ENCODE measurements around the gene SUGT1. TPM values are rescaled to one million over a fixed set of nuclear protein-coding genes. Genes with fewer than 3 reads are reported as not detected.

Gene SUGT1
- total RNA-seq, 1 donor from 2014 or later = 75.2 TPM

GRCh38 chr13:52734075-52734623 lies 81.5 kb downstream of the SUGT1 start:
- H3K36me3 Mint-ChIP-seq (ENCODE audit: low read depth) = peaks cover 4% of the 10 kb centered on the region
- DNase-seq (ENCODE audit: low read depth, low spot score) = no peak
- H3K4me3 Mint-ChIP-seq = no peak overlapping the region
- peaks cover 6% of the 10 kb centered on the region for H3K27me3 Mint-ChIP-seq (ENCODE audit: low read depth)
- peaks cover 17% of the 10 kb centered on the region for H3K4me1 Mint-ChIP-seq
- H3K9me3 Mint-ChIP-seq = no peaks in the 10 kb centered on the region
- no peak overlapping the region for H3K27ac Mint-ChIP-seq (ENCODE audit: unreplicated experiment)
- TF ChIP-seq CTCF (conservative IDR thresholded peaks at IDR 0.05) = no peak

DNA sequence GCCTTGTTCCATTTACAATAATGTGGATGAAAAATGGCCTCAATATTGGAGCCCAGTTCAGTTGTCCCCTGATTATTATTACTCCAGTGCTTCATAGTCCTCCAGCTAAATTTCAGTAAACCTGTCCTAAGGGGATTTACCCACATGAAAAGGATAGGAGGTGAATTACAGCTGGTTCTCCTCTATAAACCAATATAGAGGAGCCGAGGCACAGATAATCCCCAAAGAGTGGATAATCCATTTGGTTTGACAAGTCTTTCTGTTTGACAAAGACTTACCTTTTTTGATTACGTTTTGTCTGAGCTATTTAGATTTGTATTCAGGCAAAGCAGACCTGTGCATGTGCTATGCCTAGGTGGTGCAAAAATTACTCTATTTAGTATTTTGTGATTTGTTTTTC lies 84.3 kb downstream of the SUGT1 start:
- Mint-ChIP-seq H3K4me3 (no peak overlapping the region), H3K9me3 (no peaks in the 10 kb centered on the region), H3K36me3 (ENCODE audit: low read depth) (no peaks in the 10 kb centered on the region), H3K27ac (ENCODE audit: unreplicated experiment) (no peak overlapping the region), H3K27me3 (ENCODE audit: low read depth) (peaks cover 28% of the 10 kb centered on the region), H3K4me1 (peaks cover 31% of the 10 kb centered on the region)
- TF ChIP-seq CTCF (conservative IDR thresholded peaks at IDR 0.05) = no peak
- DNase-seq (ENCODE audit: low read depth, low spot score) = no peak

- Mint-ChIP-seq H3K4me3 (no peak overlapping the region), H3K9me3 (no peaks in the 10 kb centered on the region), H3K27me3 (ENCODE audit: low read depth) (peaks cover 28% of the 10 kb centered on the region), H3K27ac (ENCODE audit: unreplicated experiment) (no peak overlapping the region), H3K4me1 (peaks cover 31% of the 10 kb centered on the region), H3K36me3 (ENCODE audit: low read depth) (no peaks in the 10 kb centered on the region)
- no peak for TF ChIP-seq CTCF (conservative IDR thresholded peaks at IDR 0.05)
- DNase-seq (ENCODE audit: low read depth, low spot score) = no peak
Observed at GRCh38 chr13:52737451-52737850, 84.8 kb downstream of the SUGT1 start.

GRCh38 chr13:52737965-52738364 lies 85.3 kb downstream of the SUGT1 start:
- DNase-seq (ENCODE audit: low read depth, low spot score) = no peak

GRCh38 chr13:52738719-52739467 lies 86.3 kb downstream of the SUGT1 start:
- DNase-seq (ENCODE audit: low read depth, low spot score) = peak; percentile 57
- peaks cover 30% of the 10 kb centered on the region for H3K27me3 Mint-ChIP-seq (ENCODE audit: low read depth)
- peaks cover 31% of the 10 kb centered on the region for H3K4me1 Mint-ChIP-seq
- peak; percentile 73 for TF ChIP-seq CTCF (conservative IDR thresholded peaks at IDR 0.05)
- H3K27ac Mint-ChIP-seq (ENCODE audit: unreplicated experiment) = no peak overlapping the region
- no peaks in the 10 kb centered on the region for H3K36me3 Mint-ChIP-seq (ENCODE audit: low read depth)
- H3K4me3 Mint-ChIP-seq = peak overlapping the region; percentile 63
- H3K9me3 Mint-ChIP-seq = no peaks in the 10 kb centered on the region

More at GRCh38 chr13:52737965-52738364, 85.3 kb downstream of the SUGT1 start:
- Mint-ChIP-seq H3K4me3 (peak overlapping the region; percentile 63), H3K27ac (ENCODE audit: unreplicated experiment) (peak overlapping the region; percentile 6), H3K4me1 (peaks cover 31% of the 10 kb centered on the region), H3K36me3 (ENCODE audit: low read depth) (no peaks in the 10 kb centered on the region), H3K9me3 (no peaks in the 10 kb centered on the region), H3K27me3 (ENCODE audit: low read depth) (peaks cover 30% of the 10 kb centered on the region)
- TF ChIP-seq CTCF (conservative IDR thresholded peaks at IDR 0.05) = no peak

All from neural crest cell (in vitro differentiated cells).